ENCODE results near the gene PNPLA5. TPM values are rescaled to one million over a fixed set of nuclear protein-coding genes. Genes with fewer than 3 reads are reported as not detected.

Gene PNPLA5
- total RNA-seq, 2 donors from 2014 or later = not detected

DNA sequence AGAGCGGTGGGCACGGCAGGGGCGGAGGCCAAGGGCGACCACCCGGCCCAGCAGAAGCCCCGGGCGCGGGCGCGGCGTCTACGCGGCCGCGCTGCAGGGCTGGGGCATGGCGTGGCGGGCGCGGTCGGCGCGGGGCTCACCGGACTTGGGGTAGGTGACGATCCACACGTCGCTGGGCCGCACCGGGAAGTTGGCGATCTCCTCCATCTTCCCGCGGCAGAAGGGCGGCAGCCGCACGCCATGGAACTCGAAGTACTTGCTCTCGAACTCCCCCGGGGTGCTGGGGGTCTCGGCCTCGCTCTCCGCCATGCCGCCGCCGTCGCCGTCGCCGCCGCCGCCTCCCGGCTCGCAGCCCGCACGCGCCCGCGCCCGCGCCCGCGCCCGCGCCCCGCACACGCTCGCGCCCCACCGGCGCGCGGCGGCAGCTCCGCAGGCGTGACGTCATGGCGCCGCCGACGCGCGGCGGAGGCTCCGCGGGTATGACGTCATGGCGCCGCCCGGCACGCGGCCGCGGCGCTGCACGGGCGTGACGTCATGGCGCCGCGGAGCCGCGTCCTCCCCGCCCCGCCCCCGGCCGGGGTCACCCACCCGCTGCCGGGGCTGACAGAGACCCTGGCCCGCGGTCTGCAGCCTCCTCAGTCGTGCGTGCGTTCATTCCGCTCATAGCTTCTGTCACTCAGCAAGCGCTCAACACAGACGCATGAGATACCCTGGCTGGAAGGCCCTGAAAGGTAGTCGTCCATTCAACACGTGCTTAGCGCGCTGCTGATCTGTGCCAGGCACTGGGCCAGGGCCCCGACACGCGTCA lies 29.5 kb downstream of the PNPLA5 start, which contains the start of gene SULT4A1:
SULT4A1 (minus strand) TSS at position 440 of the 808 bp plus-strand sequence; CDS start at position 309, 131 bp downstream.
- peaks cover 74% of the 10 kb centered on the region for H3K27me3 Mint-ChIP-seq (ENCODE audit: low read depth)
- peak within 1 kb of the TSS; percentile 50 to 68 for H3K4me3 Mint-ChIP-seq
- H3K9me3 Mint-ChIP-seq = no peaks in the 10 kb centered on the region
- peaks cover 0 to 2% of the 10 kb centered on the region in 2 donors for H3K36me3 Mint-ChIP-seq (ENCODE audit: insufficient read depth in 2 of 2)
- no peak for DNase-seq
- no peak for ATAC-seq (replicated peaks in 1 of 2)
- no peaks in the 10 kb centered on the region for H3K4me1 Mint-ChIP-seq (ENCODE audit: low read depth)
- H3K27ac Mint-ChIP-seq = no peak within 1 kb of the TSS

GRCh38 chr22:43861529-43861928 lies 30.3 kb downstream of the PNPLA5 start:
- no peaks in the 10 kb centered on the region for H3K4me1 Mint-ChIP-seq (ENCODE audit: low read depth)
- no peak overlapping the region for H3K27ac Mint-ChIP-seq
- H3K4me3 Mint-ChIP-seq = no peak overlapping the region
- DNase-seq = no peak
- H3K9me3 Mint-ChIP-seq = peaks cover 3% of the 10 kb centered on the region in 2 donors
- peaks cover 1 to 5% of the 10 kb centered on the region in 2 donors for H3K36me3 Mint-ChIP-seq (ENCODE audit: insufficient read depth in 2 of 2)
- no peak for ATAC-seq (replicated peaks in 1 of 2)
- H3K27me3 Mint-ChIP-seq (ENCODE audit: low read depth) = peaks cover 79% of the 10 kb centered on the region

DNA sequence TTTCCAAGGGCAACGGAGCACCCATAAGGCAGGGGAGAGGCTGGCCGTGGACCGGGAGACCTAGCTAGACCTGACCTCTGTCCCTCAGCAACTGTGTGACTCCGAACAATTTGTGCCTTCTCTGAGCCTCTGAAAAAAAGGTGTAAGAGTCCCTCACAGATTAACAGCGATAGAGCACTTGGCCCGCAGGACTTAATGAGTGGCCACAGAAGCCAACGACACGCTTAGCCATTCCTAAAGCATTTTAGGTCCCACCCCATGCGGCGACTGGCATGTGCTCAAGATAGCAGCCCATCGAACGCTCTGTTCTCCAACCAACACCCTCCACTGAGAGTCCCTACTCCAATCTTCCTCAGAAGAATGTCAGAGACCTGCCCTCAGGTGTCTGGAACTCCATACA lies 31.0 kb downstream of the PNPLA5 start:
- Mint-ChIP-seq H3K27ac (no peak overlapping the region), H3K9me3 (peaks cover 3 to 5% of the 10 kb centered on the region in 2 donors), H3K36me3 (ENCODE audit: insufficient read depth in 2 of 2) (peaks cover 1 to 5% of the 10 kb centered on the region in 2 donors), H3K4me3 (no peak overlapping the region), H3K4me1 (ENCODE audit: low read depth) (no peaks in the 10 kb centered on the region), H3K27me3 (ENCODE audit: low read depth) (peaks cover 73% of the 10 kb centered on the region)
- DNase-seq (no peak), ATAC-seq (replicated peaks in 1 of 2) (no peak)

- H3K27me3 Mint-ChIP-seq (ENCODE audit: low read depth) = peaks cover 76% of the 10 kb centered on the region
- no peak overlapping the region for H3K27ac Mint-ChIP-seq
- H3K4me1 Mint-ChIP-seq (ENCODE audit: low read depth) = no peaks in the 10 kb centered on the region
- H3K4me3 Mint-ChIP-seq = no peak overlapping the region
- ATAC-seq (replicated peaks in 1 of 2) (no peak), DNase-seq (no peak)
- peaks cover 1 to 5% of the 10 kb centered on the region in 2 donors for H3K36me3 Mint-ChIP-seq (ENCODE audit: insufficient read depth in 2 of 2)
- H3K9me3 Mint-ChIP-seq = peaks cover 3 to 5% of the 10 kb centered on the region in 2 donors
Measured at GRCh38 chr22:43860126-43860525, 31.7 kb downstream of the PNPLA5 start.

GRCh38 chr22:43859621-43860020 lies 32.2 kb downstream of the PNPLA5 start:
- peaks cover 1 to 5% of the 10 kb centered on the region in 2 donors for H3K36me3 Mint-ChIP-seq (ENCODE audit: insufficient read depth in 2 of 2)
- no peaks in the 10 kb centered on the region for H3K4me1 Mint-ChIP-seq (ENCODE audit: low read depth)
- no peak for ATAC-seq (replicated peaks in 1 of 2)
- no peak overlapping the region for H3K27ac Mint-ChIP-seq
- no peak for DNase-seq
- peaks cover 3 to 5% of the 10 kb centered on the region in 2 donors for H3K9me3 Mint-ChIP-seq
- H3K4me3 Mint-ChIP-seq = no peak overlapping the region
- H3K27me3 Mint-ChIP-seq (ENCODE audit: low read depth) = peaks cover 71% of the 10 kb centered on the region

- peaks cover 3 to 5% of the 10 kb centered on the region in 2 donors for H3K9me3 Mint-ChIP-seq
- H3K27me3 Mint-ChIP-seq (ENCODE audit: low read depth) = peaks cover 66% of the 10 kb centered on the region
- H3K27ac Mint-ChIP-seq = no peak overlapping the region
- peaks cover 1 to 5% of the 10 kb centered on the region in 2 donors for H3K36me3 Mint-ChIP-seq (ENCODE audit: insufficient read depth in 2 of 2)
- H3K4me1 Mint-ChIP-seq (ENCODE audit: low read depth) = no peaks in the 10 kb centered on the region
- ATAC-seq (replicated peaks in 1 of 2) (no peak), DNase-seq (no peak)
- no peak overlapping the region for H3K4me3 Mint-ChIP-seq
Measured at GRCh38 chr22:43859176-43859575, 32.6 kb downstream of the PNPLA5 start.

DNA sequence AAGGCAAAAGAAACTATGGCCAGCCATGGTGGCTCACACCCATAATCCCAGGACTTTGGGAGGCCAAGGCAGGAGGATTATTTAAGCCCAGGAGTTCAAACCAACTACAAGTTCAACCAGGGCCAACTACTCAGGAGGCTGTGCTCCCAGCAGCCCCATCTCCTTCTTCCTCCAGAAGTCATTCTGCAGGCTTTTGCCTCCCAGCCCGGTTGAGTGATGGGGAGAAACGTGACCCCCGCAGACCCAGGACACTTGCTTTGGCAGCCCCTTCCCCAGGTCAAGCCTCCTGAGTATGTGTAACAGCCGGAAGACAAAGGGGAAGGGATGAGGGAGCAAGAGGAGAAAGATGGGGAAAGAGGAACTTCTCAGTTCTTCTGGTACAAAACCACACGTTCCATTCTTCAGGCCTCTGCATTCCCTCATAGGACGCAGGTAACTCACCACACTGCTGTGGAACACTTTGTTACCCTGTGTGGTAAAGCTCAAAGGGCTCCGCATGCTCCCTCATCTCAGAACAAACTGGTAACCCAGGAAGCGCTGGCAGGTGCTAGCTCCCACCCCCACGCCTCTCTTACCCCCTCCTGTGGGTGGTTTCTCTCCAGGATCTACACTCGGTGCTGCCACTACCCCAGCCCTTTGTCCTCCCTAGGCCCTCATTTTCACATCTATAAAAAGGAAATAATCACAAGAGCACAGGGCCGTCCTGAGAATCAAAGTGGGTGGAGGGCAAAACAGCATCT lies 33.5 kb downstream of the PNPLA5 start:
- Mint-ChIP-seq H3K27me3 (ENCODE audit: low read depth) (peaks cover 58% of the 10 kb centered on the region), H3K27ac (no peak overlapping the region), H3K9me3 (peaks cover 3 to 5% of the 10 kb centered on the region in 2 donors), H3K4me3 (no peak overlapping the region), H3K4me1 (ENCODE audit: low read depth) (no peaks in the 10 kb centered on the region), H3K36me3 (ENCODE audit: insufficient read depth in 2 of 2) (peaks cover 1 to 5% of the 10 kb centered on the region in 2 donors)
- no peak for DNase-seq
- ATAC-seq (replicated peaks in 1 of 2) = no peak

DNA sequence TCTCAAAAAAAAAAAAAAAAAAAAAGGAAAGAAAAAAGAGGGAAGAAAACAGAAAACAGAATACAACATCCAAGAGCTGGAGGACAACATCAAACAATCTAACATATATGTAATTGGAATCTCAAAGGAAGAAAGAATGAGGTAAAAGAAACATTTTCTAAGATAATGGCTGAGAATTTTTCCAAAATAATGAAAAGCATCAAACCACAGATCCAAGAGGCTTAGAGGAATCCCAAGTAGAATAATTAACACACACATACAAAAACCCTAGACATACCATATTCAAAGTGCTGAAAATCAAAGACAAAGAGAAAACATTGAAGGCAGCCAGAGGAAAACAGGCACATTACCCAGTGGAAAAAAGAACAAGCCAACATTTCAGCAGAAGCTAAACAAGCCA lies 34.4 kb downstream of the PNPLA5 start:
- DNase-seq (no peak), ATAC-seq (replicated peaks in 1 of 2) (no peak)
- Mint-ChIP-seq H3K9me3 (peaks cover 3 to 5% of the 10 kb centered on the region in 2 donors), H3K4me1 (ENCODE audit: low read depth) (no peaks in the 10 kb centered on the region), H3K4me3 (no peak overlapping the region), H3K27me3 (ENCODE audit: low read depth) (peaks cover 50% of the 10 kb centered on the region), H3K27ac (no peak overlapping the region), H3K36me3 (ENCODE audit: insufficient read depth in 2 of 2) (peaks cover 1 to 4% of the 10 kb centered on the region in 2 donors)

- H3K4me1 Mint-ChIP-seq (ENCODE audit: low read depth) = no peaks in the 10 kb centered on the region
- H3K27me3 Mint-ChIP-seq (ENCODE audit: low read depth) = peaks cover 37% of the 10 kb centered on the region
- peaks cover 3 to 5% of the 10 kb centered on the region in 2 donors for H3K9me3 Mint-ChIP-seq
- no peak overlapping the region for H3K27ac Mint-ChIP-seq
- peaks cover 1 to 4% of the 10 kb centered on the region in 2 donors for H3K36me3 Mint-ChIP-seq (ENCODE audit: insufficient read depth in 2 of 2)
- H3K4me3 Mint-ChIP-seq = no peak overlapping the region
- no peak for DNase-seq
- no peak for ATAC-seq (replicated peaks in 1 of 2)
Measured at GRCh38 chr22:43855431-43855830, 36.4 kb downstream of the PNPLA5 start.

DNA sequence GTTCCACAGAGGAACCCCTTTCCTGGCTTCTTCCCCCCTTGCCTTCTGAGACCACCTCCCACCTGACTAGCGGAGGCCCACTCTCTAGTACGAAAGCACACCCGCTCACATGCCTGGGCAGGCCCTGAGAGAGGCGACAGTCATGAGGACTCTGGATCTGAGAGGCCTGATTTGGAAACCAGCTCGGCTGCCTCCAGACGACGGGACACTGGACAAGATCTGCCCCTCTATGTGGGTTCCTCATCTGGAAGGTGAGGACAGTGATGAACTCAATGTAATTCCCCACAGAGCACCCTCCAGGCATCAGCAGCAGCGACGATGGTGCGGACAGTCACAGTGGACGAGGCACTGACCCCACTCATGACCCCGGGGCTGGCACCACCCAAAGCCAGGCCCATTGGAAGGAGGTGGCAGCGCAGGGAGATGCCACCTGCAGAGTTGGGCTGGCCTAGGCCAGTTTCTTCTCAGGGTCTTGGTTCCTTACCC lies 37.0 kb downstream of the PNPLA5 start:
- Mint-ChIP-seq H3K4me1 (ENCODE audit: low read depth) (no peaks in the 10 kb centered on the region), H3K9me3 (peaks cover 3 to 5% of the 10 kb centered on the region in 2 donors), H3K27me3 (ENCODE audit: low read depth) (peaks cover 31% of the 10 kb centered on the region), H3K36me3 (ENCODE audit: insufficient read depth in 2 of 2) (peaks cover 1 to 4% of the 10 kb centered on the region in 2 donors), H3K27ac (no peak overlapping the region), H3K4me3 (no peak overlapping the region)
- DNase-seq = no peak
- ATAC-seq (replicated peaks in 1 of 2) = no peak

GRCh38 chr22:43854121-43854785 lies 37.6 kb downstream of the PNPLA5 start:
- peaks cover 3 to 5% of the 10 kb centered on the region in 2 donors for H3K9me3 Mint-ChIP-seq
- no peaks in the 10 kb centered on the region for H3K4me1 Mint-ChIP-seq (ENCODE audit: low read depth)
- peaks cover 25% of the 10 kb centered on the region for H3K27me3 Mint-ChIP-seq (ENCODE audit: low read depth)
- ATAC-seq (replicated peaks in 1 of 2) = no peak
- no peak overlapping the region for H3K4me3 Mint-ChIP-seq
- H3K27ac Mint-ChIP-seq = no peak overlapping the region
- H3K36me3 Mint-ChIP-seq (ENCODE audit: insufficient read depth in 2 of 2) = peaks cover 1 to 4% of the 10 kb centered on the region in 2 donors
- no peak for DNase-seq

- H3K4me1 Mint-ChIP-seq (ENCODE audit: low read depth) = no peaks in the 10 kb centered on the region
- H3K27ac Mint-ChIP-seq = no peak overlapping the region
- peaks cover 3 to 5% of the 10 kb centered on the region in 2 donors for H3K9me3 Mint-ChIP-seq
- peaks cover 1 to 4% of the 10 kb centered on the region in 2 donors for H3K36me3 Mint-ChIP-seq (ENCODE audit: insufficient read depth in 2 of 2)
- H3K4me3 Mint-ChIP-seq = no peak overlapping the region
- H3K27me3 Mint-ChIP-seq (ENCODE audit: low read depth) = peaks cover 17% of the 10 kb centered on the region
- no peak for DNase-seq
- no peak for ATAC-seq (replicated peaks in 1 of 2)
Measured at GRCh38 chr22:43853328-43853931, 38.4 kb downstream of the PNPLA5 start.

All from activated T-cell treated with anti-CD3 and anti-CD28 coated beads, Interleukin-2, amount 50 U/mL, for 72 hours (primary cell).